ENCODE measurements around the gene CIB4. TPM values are rescaled to one million over a fixed set of nuclear protein-coding genes. Genes with fewer than 3 reads are reported as not detected.

The CIB4 gene
- total RNA-seq, 4 donors from 2014 or later = not detected

GRCh38 chr2:26619096-26619495, 22.1 kb downstream of the CIB4 start:
- DNase-seq (ENCODE audit: extremely low spot score) = no peak
- no peak for TF ChIP-seq EP300 (IDR thresholded peaks at IDR 0.05)
- no peak for TF ChIP-seq CTCF (IDR thresholded peaks at IDR 0.05)
- TF ChIP-seq POLR2A (IDR thresholded peaks at IDR 0.05; ENCODE audit: low read depth) = no peak
- no peak for TF ChIP-seq POLR2AphosphoS5 (IDR thresholded peaks at IDR 0.05)
- intact Hi-C loops (cut with DNase I) = no loop called here
- H3K4me3 ChIP-seq = no peak overlapping the region
- peaks cover 10 to 35% (median 31%) of the 10 kb centered on the region in 4 donors for H3K4me1 ChIP-seq
- 86% methylated on average over 11 of the region's 11 CpGs for WGBS
- H3K9me3 ChIP-seq = peaks cover 0 to 5% (median 0%) of the 10 kb centered on the region in 4 donors
- H3K27me3 ChIP-seq = peaks cover 0 to 10% (median 0%) of the 10 kb centered on the region in 4 donors
- no peaks in the 10 kb centered on the region for H3K36me3 ChIP-seq
- no peak overlapping the region for H3K27ac ChIP-seq (replicated peaks in 1 of 4)

GRCh38 chr2:26618611-26619010, 22.6 kb downstream of the CIB4 start:
- no peaks in the 10 kb centered on the region for H3K36me3 ChIP-seq
- H3K4me1 ChIP-seq = peaks cover 15 to 35% (median 31%) of the 10 kb centered on the region in 4 donors
- 90% methylated on average over 4 of the region's 10 CpGs for WGBS
- H3K4me3 ChIP-seq = no peak overlapping the region
- intact Hi-C loops (cut with DNase I) = no loop called here
- H3K9me3 ChIP-seq = peaks cover 0 to 5% (median 0%) of the 10 kb centered on the region in 4 donors
- no peak overlapping the region for H3K27ac ChIP-seq (replicated peaks in 1 of 4)
- no peak for DNase-seq (ENCODE audit: extremely low spot score)
- no peak for TF ChIP-seq CTCF (IDR thresholded peaks at IDR 0.05)
- no peak for TF ChIP-seq POLR2A (IDR thresholded peaks at IDR 0.05; ENCODE audit: low read depth)
- TF ChIP-seq POLR2AphosphoS5 (IDR thresholded peaks at IDR 0.05) = no peak
- no peak for TF ChIP-seq EP300 (IDR thresholded peaks at IDR 0.05)
- H3K27me3 ChIP-seq = peaks cover 0 to 10% (median 0%) of the 10 kb centered on the region in 4 donors

- peaks cover 0 to 10% (median 0%) of the 10 kb centered on the region in 4 donors for H3K27me3 ChIP-seq
- H3K36me3 ChIP-seq = no peaks in the 10 kb centered on the region
- no peak for DNase-seq (ENCODE audit: extremely low spot score)
- intact Hi-C loops (cut with DNase I) = no loop called here
- H3K9me3 ChIP-seq = peaks cover 0 to 5% (median 0%) of the 10 kb centered on the region in 4 donors
- TF ChIP-seq CTCF (IDR thresholded peaks at IDR 0.05) = no peak
- no peak for TF ChIP-seq POLR2A (IDR thresholded peaks at IDR 0.05; ENCODE audit: low read depth)
- no peak for TF ChIP-seq EP300 (IDR thresholded peaks at IDR 0.05)
- TF ChIP-seq POLR2AphosphoS5 (IDR thresholded peaks at IDR 0.05) = no peak
- no peak overlapping the region for H3K27ac ChIP-seq (replicated peaks in 1 of 4)
- peaks cover 20 to 39% (median 37%) of the 10 kb centered on the region in 4 donors for H3K4me1 ChIP-seq
- H3K4me3 ChIP-seq = no peak overlapping the region
- WGBS = 86% methylated on average over 6 of the region's 7 CpGs
Measured at GRCh38 chr2:26617588-26618083, 23.5 kb downstream of the CIB4 start.

GRCh38 chr2:26616706-26617587, 24.2 kb downstream of the CIB4 start:
- H3K27me3 ChIP-seq = peaks cover 0 to 10% (median 0%) of the 10 kb centered on the region in 4 donors
- TF ChIP-seq CTCF (IDR thresholded peaks at IDR 0.05) = no peak
- no peak for TF ChIP-seq POLR2A (IDR thresholded peaks at IDR 0.05; ENCODE audit: low read depth)
- no peak for TF ChIP-seq POLR2AphosphoS5 (IDR thresholded peaks at IDR 0.05)
- no peak for TF ChIP-seq EP300 (IDR thresholded peaks at IDR 0.05)
- 77% methylated on average over 10 of the region's 10 CpGs for WGBS

More at GRCh38 chr2:26616706-26617587, 24.2 kb downstream of the CIB4 start:
- Histone ChIP-seq H3K36me3 (no peaks in the 10 kb centered on the region), H3K4me1 (peaks cover 20 to 44% (median 42%) of the 10 kb centered on the region in 4 donors), H3K27ac (replicated peaks in 1 of 4) (no peak overlapping the region), H3K9me3 (peaks cover 0 to 5% (median 0%) of the 10 kb centered on the region in 4 donors), H3K4me3 (no peak overlapping the region)
- intact Hi-C loops (cut with DNase I) = no loop called here
- DNase-seq (ENCODE audit: extremely low spot score) = no peak
